Kidney (tissue), 14 donors: Measurements from ENCODE around the gene KCTD7. TPM values are rescaled to one million over a fixed set of nuclear protein-coding genes. Genes with fewer than 3 reads are reported as not detected.
A peak's percentile ranks its signal among the peaks of the same experiment; 100 is the strongest.
"Not testable (repeated sequence)": the region's sequence is repeated elsewhere in the genome, so short reads cannot be mapped to it uniquely, and the experiment has no call there.

Experiments used
- DNase-seq, 5 donors: peaks; one replicate each; pipeline ENCODE4 v3.0.0-alpha.2; 2013 to 2020
- FAIRE-seq: peaks from 2 replicates; lab custom pipeline; 2012; peaks lifted over from hg19 to GRCh38; lab: Jason Lieb, UNC
- H3K27ac ChIP-seq, 2 donors: one replicate each; pipeline ENCODE4 v1.7.0; 2013; ENCODE audit warnings: low read depth in 2 of 2, low read length in 2 of 2, inconsistent platforms in 1 of 2
- H3K27me3 ChIP-seq: one replicate; pipeline ENCODE4 v1.7.1; 2013; ENCODE audit warnings: low read length, inconsistent platforms; ENCODE audit not compliant: control insufficient read depth, insufficient read depth
- H3K36me3 ChIP-seq, 3 donors: one replicate each; pipeline versions ENCODE4 v1.7.0 to v1.7.1; 2013; ENCODE audit warnings: low read length in 3 of 3, control low read depth in 1 of 3, inconsistent platforms in 1 of 3; ENCODE audit not compliant: insufficient read depth in 3 of 3, control insufficient read depth in 2 of 3
- H3K4me1 ChIP-seq, 3 donors: one replicate each; pipeline versions ENCODE4 v1.7.0 to v1.7.1; 2013; ENCODE audit warnings: low read length in 3 of 3, inconsistent platforms in 1 of 3, low read depth in 1 of 3; ENCODE audit not compliant: control insufficient read depth in 2 of 3, insufficient read depth in 2 of 3
- H3K4me3 ChIP-seq, 3 donors: one replicate each; pipeline versions ENCODE4 v1.7.0 to v1.8.1; 2013; ENCODE audit warnings: low read length in 3 of 3, control low read depth in 1 of 3, inconsistent platforms in 1 of 3
- H3K9ac ChIP-seq, 3 donors: one replicate each; pipeline versions ENCODE4 v1.7.0 to v1.7.1; 2013; ENCODE audit warnings: low read length in 3 of 3, control low read depth in 1 of 3, inconsistent platforms in 1 of 3
- H3K9me3 ChIP-seq, 3 donors: one replicate each; pipeline versions ENCODE4 v1.7.0 to v1.7.1; 2013; ENCODE audit warnings: low read length in 3 of 3, control low read depth in 1 of 3, inconsistent platforms in 1 of 3; ENCODE audit not compliant: control insufficient read depth in 2 of 3, insufficient read depth in 1 of 3
- intact Hi-C: fragments of 100-400 bp; cut with DNase I; formaldehyde crosslinking; loops from one replicate; pipeline ENCODE4 v1.11.1; 2022
- polyA plus RNA-seq: library from polyadenylated mRNA; stranded (reverse); fragments of 350-450 nt; fragmentation: Illumina TruSeq; extraction: RNeasy Lipid Tissue Mini Kit (QIAGEN cat#74804); gene quantifications from one replicate; pipeline ENCODE4 v1.2.3, GENCODE V29; 2014; ENCODE audit warnings: low read depth, low replicate concordance; ENCODE audit not compliant: insufficient read depth
- total RNA-seq: library from RNA; stranded (reverse); fragmentation: NEBNext Ultra II Directional; extraction: Animal tissue kit (Norgen Biotek cat#: 25700); gene quantifications from one replicate; pipeline ENCODE4 v1.2.1, GENCODE V29; 2021
- TF ChIP-seq, protein P1 (sequence below): IDR thresholded peaks from 3 replicates; pipeline ENCODE4 v1.5.1; 2012; ENCODE audit warnings: mild to moderate bottlenecking, moderate library complexity, borderline replicate concordance; ENCODE audit not compliant: insufficient read depth; ENCODE audit errors: extremely low read depth
- donor health status: control.
- donor health status: control.
- donor health status: control.
- donor health status: control.
- donor health status: control.
- donor health status: DM: yes; HTN: yes; CAD: no.
- donor health status: Normal renal cell carcinoma (clear cell type).

Gene KCTD7
- total and polyA plus RNA-seq, 2 donors from 2014 or later: 7.2 to 12.4 TPM

DNA sequence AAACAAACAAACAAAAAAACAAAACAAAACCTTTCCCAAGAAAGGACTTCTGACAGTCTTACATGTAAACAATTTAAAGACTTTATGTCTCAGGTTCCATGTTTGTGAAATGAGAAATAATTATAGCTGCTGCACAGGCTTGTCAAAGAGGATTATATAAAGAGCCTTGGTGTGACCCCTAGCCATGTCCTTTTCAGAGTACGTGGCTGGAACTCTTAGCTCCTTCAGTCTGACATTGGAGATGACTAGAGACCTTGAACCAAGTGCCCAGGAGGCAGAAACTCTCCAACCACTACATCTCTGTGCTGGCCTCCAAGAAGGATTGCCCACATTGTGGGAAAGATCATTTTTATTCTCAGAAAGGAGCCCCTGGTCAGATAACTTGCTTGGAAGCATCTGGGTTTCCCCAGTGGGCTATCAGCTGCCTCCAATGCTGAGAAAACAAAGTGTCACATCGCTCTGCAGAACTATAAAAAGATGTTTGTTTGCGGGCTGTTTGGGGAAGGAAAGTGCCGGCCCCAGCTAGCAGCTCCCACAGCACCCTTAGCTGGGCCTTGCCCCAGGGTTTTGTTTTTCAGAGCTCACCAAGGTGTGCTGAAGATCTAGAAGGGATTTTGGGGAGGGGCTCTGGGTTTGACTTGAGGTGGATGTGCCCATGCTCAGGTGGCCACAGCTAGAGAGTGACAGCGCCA, 43.9 kb downstream of the KCTD7 start:
- H3K36me3 ChIP-seq, H3K27ac ChIP-seq, H3K9ac ChIP-seq, H3K4me1 ChIP-seq, DNase-seq, FAIRE-seq, H3K27me3 ChIP-seq, H3K4me3 ChIP-seq, intact Hi-C loops, H3K9me3 ChIP-seq: not testable (repeated sequence)

DNA sequence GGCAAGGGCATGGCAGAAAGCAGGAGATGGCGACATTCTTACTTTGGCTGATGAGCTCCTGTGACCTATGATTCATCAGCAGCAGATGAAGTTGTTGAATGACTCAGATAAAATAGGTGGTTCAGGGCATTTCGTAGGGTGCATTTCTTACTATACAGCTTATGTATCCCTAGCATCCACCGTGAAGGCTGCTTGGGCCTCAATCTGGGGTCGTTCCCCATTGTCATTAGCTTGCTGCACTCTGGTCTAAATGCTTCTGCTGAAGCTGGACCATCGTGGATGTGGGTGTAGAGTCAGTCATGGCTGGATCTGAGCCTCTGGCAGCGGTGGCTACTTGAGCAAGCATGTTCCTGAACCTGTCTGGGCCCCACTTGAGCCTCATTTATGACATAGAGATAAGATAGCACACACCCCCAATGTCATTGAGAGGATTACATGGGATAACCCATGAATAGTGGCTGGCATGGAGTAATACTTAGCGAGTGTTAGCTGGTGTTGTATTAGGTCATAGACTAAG, 44.5 kb downstream of the KCTD7 start:
- DNase-seq, H3K27me3 ChIP-seq, H3K9me3 ChIP-seq, intact Hi-C loops, H3K4me1 ChIP-seq, H3K4me3 ChIP-seq, H3K9ac ChIP-seq, FAIRE-seq, H3K36me3 ChIP-seq, H3K27ac ChIP-seq: not testable (repeated sequence)

DNA sequence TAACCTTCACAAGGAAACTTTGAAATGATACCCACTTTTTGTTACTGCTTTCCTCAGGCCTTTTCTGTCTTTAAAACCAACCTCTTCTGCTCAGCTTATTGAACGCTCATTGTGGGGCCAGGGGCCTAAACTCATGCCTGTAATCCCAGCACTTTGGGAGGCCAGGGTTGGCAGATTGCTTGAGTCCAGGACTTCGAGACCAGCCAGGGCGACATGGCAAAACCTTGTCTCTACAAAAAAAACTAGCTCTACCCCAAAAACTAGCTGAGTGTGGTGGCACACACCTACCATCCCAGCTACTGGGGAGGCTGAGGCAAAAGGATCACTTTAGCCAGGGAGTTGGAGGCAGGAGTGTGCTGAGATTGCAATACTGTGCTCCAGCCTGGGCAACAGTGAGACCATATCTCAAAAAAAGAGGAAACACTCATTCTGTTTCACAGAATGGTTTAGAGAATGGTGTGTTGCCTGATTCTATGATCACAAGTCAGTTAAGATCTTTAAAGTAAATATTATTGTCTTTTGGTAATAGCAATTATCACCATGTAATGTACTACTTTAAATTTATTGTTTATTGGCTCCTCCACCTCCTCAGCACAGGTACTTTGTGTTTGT, 51.1 kb downstream of the KCTD7 start:
- TF ChIP-seq, protein P1, sequence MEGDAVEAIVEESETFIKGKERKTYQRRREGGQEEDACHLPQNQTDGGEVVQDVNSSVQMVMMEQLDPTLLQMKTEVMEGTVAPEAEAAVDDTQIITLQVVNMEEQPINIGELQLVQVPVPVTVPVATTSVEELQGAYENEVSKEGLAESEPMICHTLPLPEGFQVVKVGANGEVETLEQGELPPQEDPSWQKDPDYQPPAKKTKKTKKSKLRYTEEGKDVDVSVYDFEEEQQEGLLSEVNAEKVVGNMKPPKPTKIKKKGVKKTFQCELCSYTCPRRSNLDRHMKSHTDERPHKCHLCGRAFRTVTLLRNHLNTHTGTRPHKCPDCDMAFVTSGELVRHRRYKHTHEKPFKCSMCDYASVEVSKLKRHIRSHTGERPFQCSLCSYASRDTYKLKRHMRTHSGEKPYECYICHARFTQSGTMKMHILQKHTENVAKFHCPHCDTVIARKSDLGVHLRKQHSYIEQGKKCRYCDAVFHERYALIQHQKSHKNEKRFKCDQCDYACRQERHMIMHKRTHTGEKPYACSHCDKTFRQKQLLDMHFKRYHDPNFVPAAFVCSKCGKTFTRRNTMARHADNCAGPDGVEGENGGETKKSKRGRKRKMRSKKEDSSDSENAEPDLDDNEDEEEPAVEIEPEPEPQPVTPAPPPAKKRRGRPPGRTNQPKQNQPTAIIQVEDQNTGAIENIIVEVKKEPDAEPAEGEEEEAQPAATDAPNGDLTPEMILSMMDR: no peak
- Histone ChIP-seq H3K4me1 (no peaks in the 10 kb centered on the region), H3K27me3 (no peaks in the 10 kb centered on the region), H3K36me3 (no peaks in the 10 kb centered on the region), H3K9ac (no peak overlapping the region), H3K27ac (no peak overlapping the region), H3K4me3 (no peak overlapping the region), H3K9me3 (no peaks in the 10 kb centered on the region)
- DNase-seq (peak in 1 of 5 donors; percentile 7), FAIRE-seq (no peak)
- intact Hi-C loops: no loop called here

DNA sequence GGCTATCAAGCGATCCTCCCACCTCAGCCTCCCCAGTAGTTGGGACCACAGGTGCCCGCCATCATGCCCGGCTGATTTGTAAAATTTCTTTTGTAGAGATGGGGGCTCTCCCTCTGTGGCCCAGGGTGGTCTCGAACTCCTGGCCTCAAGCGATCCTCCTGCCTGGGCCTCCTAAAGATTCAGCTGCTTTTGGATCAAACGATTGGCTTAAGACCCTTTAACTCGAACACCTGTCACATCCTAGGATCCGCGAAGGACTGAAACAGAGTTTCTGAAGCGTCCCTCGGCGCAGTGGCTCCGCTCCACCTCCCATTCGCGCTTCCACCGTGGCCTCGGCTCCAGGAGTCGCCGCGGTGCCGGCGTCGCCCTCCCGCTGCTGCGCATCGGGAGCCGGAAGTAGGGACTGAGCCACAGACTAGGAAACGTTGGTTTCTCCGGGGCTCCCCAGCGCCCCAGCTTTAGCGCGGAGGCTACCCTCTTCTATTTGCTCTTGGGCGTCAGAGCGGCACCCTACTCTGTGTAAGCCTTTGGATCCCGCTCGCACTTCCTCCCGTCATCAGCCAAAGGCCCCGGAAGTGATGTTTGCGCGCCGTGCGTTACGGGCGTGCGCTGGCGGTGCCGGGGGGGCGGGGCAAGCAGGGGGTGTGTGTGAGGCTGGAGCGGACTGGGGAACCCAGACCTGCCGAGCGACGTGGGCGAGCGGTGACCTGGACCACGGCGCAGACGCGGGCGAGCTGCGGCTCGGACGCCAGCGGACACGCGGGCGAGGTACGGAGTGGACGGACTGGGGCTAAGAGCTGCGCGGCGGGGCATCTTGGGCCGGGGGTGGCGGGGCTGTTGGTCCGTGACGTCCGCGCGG, 53.0 kb downstream of the KCTD7 start:
- Histone ChIP-seq H3K27ac (peak overlapping the region; percentile 94 to 98), H3K4me3 (peak overlapping the region; percentile 86 to 98 (median 89)), H3K9ac (peak overlapping the region; percentile 81 to 99 (median 98)), H3K27me3 (no peaks in the 10 kb centered on the region), H3K4me1 (no peaks in the 10 kb centered on the region), H3K36me3 (no peaks in the 10 kb centered on the region), H3K9me3 (no peaks in the 10 kb centered on the region)
- DNase-seq: peak; percentile 96 to 98 (median 98)
- TF ChIP-seq, protein P1: no peak
- intact Hi-C loops: no loop called here
- FAIRE-seq: no peak
